Nasal cavity respiratory epithelium epithelial cell of viscerocranial mucosa (primary cell): Measurements from ENCODE around the gene PSG7. TPM values are rescaled to one million over a fixed set of nuclear protein-coding genes. Genes with fewer than 3 reads are reported as not detected.

ENCODE experiments used
- total RNA-seq: library from RNA; depleted of rRNA; stranded (reverse); fragments of >200 nt; gene quantifications from 2 replicates; pipeline ENCODE4 v1.2.3, GENCODE V29; 2014

Gene PSG7
- not detected in 2 replicates for total RNA-seq

GRCh38 chr19:42937107-42937506, at the start of gene PSG7:
Gene PSG7 (minus strand): TSS chr19:42937207. CDS start chr19:42937076, 131 bp downstream.

GRCh38 chr19:42917634-42918033, 19.4 kb downstream of the PSG7 start, which contains the start of gene PSG6:
Gene PSG6 (minus strand): TSS chr19:42917894. CDS start chr19:42917792, 102 bp downstream.

GRCh38 chr19:42879613-42880012, 57.4 kb downstream of the PSG7 start, which contains the start of gene PSG1:
Gene PSG1 (minus strand): TSS chr19:42879713. CDS start chr19:42879581, 132 bp downstream.

Other genes starting within 250 kb of the PSG7 start
- not detected in 2 replicates for gene PSG3, start 196.7 kb downstream of the PSG7 start, total RNA-seq
- gene PSG8, start 171.5 kb downstream of the PSG7 start, total RNA-seq, result not detected in 2 replicates
- not detected in 2 replicates for gene PSG1, start 57.5 kb downstream of the PSG7 start, total RNA-seq
- not detected in 2 replicates for gene PSG6, start 19.3 kb downstream of the PSG7 start, total RNA-seq
- not detected in 2 replicates for gene PSG11, start 89.3 kb upstream of the PSG7 start, total RNA-seq
- gene PSG2, start 145.5 kb upstream of the PSG7 start, total RNA-seq, result not detected in 2 replicates
- 0.21 TPM in 1 of 2 replicates, not detected in the other for gene PSG5, start 249.3 kb upstream of the PSG7 start, total RNA-seq